ENCODE results near the gene TLR8. TPM values are rescaled to one million over a fixed set of nuclear protein-coding genes. Genes with fewer than 3 reads are reported as not detected.

TLR8 gene
- total RNA-seq, 1 experiment from 2014 or later = not detected

DNA sequence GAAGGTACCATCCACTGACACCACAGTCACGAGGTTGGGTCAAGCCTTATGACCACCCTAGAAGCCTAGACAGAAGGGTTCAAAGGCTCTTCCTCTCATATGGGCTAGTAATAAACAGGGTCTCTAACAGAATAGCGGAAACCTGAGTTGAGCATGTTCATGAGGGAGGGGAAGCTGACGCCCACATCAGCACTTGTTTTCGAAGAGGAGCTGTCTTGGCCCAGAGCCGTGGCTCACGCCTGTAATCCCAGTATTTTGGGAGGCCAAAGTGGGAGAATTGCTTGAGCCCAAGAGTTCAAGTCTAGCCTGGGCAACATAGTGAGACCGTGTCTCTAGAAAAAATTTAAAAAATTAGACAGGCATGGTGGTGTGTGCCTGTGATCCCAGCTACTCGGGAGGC, 47.0 kb downstream of the TLR8 start (continued):
- TF ChIP-seq, protein P1, sequence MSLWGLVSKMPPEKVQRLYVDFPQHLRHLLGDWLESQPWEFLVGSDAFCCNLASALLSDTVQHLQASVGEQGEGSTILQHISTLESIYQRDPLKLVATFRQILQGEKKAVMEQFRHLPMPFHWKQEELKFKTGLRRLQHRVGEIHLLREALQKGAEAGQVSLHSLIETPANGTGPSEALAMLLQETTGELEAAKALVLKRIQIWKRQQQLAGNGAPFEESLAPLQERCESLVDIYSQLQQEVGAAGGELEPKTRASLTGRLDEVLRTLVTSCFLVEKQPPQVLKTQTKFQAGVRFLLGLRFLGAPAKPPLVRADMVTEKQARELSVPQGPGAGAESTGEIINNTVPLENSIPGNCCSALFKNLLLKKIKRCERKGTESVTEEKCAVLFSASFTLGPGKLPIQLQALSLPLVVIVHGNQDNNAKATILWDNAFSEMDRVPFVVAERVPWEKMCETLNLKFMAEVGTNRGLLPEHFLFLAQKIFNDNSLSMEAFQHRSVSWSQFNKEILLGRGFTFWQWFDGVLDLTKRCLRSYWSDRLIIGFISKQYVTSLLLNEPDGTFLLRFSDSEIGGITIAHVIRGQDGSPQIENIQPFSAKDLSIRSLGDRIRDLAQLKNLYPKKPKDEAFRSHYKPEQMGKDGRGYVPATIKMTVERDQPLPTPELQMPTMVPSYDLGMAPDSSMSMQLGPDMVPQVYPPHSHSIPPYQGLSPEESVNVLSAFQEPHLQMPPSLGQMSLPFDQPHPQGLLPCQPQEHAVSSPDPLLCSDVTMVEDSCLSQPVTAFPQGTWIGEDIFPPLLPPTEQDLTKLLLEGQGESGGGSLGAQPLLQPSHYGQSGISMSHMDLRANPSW (CRISPR knock-in tag; conservative IDR thresholded peaks at IDR 0.05; ENCODE audit: low read depth) = no peak
- no peak for TF ChIP-seq NFYB (CRISPR knock-in tag; conservative IDR thresholded peaks at IDR 0.05; ENCODE audit: low read depth)
- no peak for TF ChIP-seq OVOL2 (CRISPR knock-in tag; IDR thresholded peaks at IDR 0.05; ENCODE audit: borderline replicate concordance)
- no peak for TF ChIP-seq KAT7 (CRISPR knock-in tag; IDR thresholded peaks at IDR 0.05; ENCODE audit: borderline replicate concordance)
- TF ChIP-seq MLX (CRISPR knock-in tag; IDR thresholded peaks at IDR 0.05) = no peak
- TF ChIP-seq, protein P2, sequence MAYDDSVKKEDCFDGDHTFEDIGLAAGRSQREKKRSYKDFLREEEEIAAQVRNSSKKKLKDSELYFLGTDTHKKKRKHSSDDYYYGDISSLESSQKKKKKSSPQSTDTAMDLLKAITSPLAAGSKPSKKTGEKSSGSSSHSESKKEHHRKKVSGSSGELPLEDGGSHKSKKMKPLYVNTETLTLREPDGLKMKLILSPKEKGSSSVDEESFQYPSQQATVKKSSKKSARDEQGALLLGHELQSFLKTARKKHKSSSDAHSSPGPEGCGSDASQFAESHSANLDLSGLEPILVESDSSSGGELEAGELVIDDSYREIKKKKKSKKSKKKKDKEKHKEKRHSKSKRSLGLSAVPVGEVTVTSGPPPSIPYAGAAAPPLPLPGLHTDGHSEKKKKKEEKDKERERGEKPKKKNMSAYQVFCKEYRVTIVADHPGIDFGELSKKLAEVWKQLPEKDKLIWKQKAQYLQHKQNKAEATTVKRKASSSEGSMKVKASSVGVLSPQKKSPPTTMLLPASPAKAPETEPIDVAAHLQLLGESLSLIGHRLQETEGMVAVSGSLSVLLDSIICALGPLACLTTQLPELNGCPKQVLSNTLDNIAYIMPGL (CRISPR knock-in tag; IDR thresholded peaks at IDR 0.05) = no peak
- no peak for TF ChIP-seq GRHL2 (CRISPR knock-in tag; IDR thresholded peaks at IDR 0.05; ENCODE audit: insufficient replicate concordance, severe bottlenecking)
- no peak for TF ChIP-seq ESRRA (CRISPR knock-in tag; IDR thresholded peaks at IDR 0.05; ENCODE audit: borderline replicate concordance)
- no peak for TF ChIP-seq NR3C1 (CRISPR knock-in tag; conservative IDR thresholded peaks at IDR 0.05; ENCODE audit: low read depth)
- no peak for TF ChIP-seq JAZF1 (CRISPR knock-in tag; IDR thresholded peaks at IDR 0.05)

GRCh38 chrX:12954376-12954775, 48.0 kb downstream of the TLR8 start:
- DNase-seq (ENCODE audit: low spot score) = no peak
- Mint-ChIP-seq H3K36me3 (no peaks in the 10 kb centered on the region), H3K4me3 (no peak overlapping the region), H3K27me3 (ENCODE audit: low read depth) (no peaks in the 10 kb centered on the region), H3K9me3 (peaks cover 4% of the 10 kb centered on the region; the same call in 1 of the 2 replicates), H3K4me1 (peaks cover 13% of the 10 kb centered on the region), H3K27ac (no peak overlapping the region)
- POLR2A ChIA-PET = interaction anchor here (1.2 kb wide), 1 partner anchor 20 kb away, joined by 3 read pairs; the partner anchor contains the start of gene TMSB4X
- CTCF ChIA-PET = interaction anchor here (1.0 to 1.3 kb wide), 2 partner anchors 8 to 553 kb away, joined by 5 to 6 read pairs; no protein-coding TSS in a partner anchor
- no peak for ATAC-seq
- TF ChIP-seq ERG (CRISPR knock-in tag; IDR thresholded peaks at IDR 0.05) (no peak), E2F4 (CRISPR knock-in tag; IDR thresholded peaks at IDR 0.05; ENCODE audit: borderline replicate concordance, low read depth) (no peak), USF2 (CRISPR knock-in tag; IDR thresholded peaks at IDR 0.05) (no peak), SMAD3 (CRISPR knock-in tag; IDR thresholded peaks at IDR 0.05; ENCODE audit: borderline replicate concordance) (no peak), NFATC4 (CRISPR knock-in tag; IDR thresholded peaks at IDR 0.05) (no peak), ETV6 (CRISPR knock-in tag; IDR thresholded peaks at IDR 0.05) (no peak), ZNF232 (CRISPR knock-in tag; IDR thresholded peaks at IDR 0.05) (no peak)
- TF ChIP-seq, protein P3, sequence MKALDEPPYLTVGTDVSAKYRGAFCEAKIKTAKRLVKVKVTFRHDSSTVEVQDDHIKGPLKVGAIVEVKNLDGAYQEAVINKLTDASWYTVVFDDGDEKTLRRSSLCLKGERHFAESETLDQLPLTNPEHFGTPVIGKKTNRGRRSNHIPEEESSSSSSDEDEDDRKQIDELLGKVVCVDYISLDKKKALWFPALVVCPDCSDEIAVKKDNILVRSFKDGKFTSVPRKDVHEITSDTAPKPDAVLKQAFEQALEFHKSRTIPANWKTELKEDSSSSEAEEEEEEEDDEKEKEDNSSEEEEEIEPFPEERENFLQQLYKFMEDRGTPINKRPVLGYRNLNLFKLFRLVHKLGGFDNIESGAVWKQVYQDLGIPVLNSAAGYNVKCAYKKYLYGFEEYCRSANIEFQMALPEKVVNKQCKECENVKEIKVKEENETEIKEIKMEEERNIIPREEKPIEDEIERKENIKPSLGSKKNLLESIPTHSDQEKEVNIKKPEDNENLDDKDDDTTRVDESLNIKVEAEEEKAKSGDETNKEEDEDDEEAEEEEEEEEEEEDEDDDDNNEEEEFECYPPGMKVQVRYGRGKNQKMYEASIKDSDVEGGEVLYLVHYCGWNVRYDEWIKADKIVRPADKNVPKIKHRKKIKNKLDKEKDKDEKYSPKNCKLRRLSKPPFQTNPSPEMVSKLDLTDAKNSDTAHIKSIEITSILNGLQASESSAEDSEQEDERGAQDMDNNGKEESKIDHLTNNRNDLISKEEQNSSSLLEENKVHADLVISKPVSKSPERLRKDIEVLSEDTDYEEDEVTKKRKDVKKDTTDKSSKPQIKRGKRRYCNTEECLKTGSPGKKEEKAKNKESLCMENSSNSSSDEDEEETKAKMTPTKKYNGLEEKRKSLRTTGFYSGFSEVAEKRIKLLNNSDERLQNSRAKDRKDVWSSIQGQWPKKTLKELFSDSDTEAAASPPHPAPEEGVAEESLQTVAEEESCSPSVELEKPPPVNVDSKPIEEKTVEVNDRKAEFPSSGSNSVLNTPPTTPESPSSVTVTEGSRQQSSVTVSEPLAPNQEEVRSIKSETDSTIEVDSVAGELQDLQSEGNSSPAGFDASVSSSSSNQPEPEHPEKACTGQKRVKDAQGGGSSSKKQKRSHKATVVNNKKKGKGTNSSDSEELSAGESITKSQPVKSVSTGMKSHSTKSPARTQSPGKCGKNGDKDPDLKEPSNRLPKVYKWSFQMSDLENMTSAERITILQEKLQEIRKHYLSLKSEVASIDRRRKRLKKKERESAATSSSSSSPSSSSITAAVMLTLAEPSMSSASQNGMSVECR (CRISPR knock-in tag; IDR thresholded peaks at IDR 0.05; ENCODE audit: borderline replicate concordance) = no peak
- TF ChIP-seq, protein P4, sequence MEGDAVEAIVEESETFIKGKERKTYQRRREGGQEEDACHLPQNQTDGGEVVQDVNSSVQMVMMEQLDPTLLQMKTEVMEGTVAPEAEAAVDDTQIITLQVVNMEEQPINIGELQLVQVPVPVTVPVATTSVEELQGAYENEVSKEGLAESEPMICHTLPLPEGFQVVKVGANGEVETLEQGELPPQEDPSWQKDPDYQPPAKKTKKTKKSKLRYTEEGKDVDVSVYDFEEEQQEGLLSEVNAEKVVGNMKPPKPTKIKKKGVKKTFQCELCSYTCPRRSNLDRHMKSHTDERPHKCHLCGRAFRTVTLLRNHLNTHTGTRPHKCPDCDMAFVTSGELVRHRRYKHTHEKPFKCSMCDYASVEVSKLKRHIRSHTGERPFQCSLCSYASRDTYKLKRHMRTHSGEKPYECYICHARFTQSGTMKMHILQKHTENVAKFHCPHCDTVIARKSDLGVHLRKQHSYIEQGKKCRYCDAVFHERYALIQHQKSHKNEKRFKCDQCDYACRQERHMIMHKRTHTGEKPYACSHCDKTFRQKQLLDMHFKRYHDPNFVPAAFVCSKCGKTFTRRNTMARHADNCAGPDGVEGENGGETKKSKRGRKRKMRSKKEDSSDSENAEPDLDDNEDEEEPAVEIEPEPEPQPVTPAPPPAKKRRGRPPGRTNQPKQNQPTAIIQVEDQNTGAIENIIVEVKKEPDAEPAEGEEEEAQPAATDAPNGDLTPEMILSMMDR (IDR thresholded peaks at IDR 0.05) = no peak
- TF ChIP-seq, protein P5, sequence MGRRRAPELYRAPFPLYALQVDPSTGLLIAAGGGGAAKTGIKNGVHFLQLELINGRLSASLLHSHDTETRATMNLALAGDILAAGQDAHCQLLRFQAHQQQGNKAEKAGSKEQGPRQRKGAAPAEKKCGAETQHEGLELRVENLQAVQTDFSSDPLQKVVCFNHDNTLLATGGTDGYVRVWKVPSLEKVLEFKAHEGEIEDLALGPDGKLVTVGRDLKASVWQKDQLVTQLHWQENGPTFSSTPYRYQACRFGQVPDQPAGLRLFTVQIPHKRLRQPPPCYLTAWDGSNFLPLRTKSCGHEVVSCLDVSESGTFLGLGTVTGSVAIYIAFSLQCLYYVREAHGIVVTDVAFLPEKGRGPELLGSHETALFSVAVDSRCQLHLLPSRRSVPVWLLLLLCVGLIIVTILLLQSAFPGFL (CRISPR knock-in tag; IDR thresholded peaks at IDR 0.05; ENCODE audit: borderline replicate concordance) = no peak

All from WTC11 (cell line).